Skin of body (tissue), 1 donor: ENCODE results near the gene BSDC1. TPM values are rescaled to one million over a fixed set of nuclear protein-coding genes. Genes with fewer than 3 reads are reported as not detected.

Experiments
- total RNA-seq: library from RNA; depleted of rRNA; stranded (reverse); fragments of >200 nt; gene quantifications from one replicate; pipeline ENCODE4 v1.2.3, GENCODE V29; 2014

Gene BSDC1
- total RNA-seq, 1 donor from 2014 or later, result 49.8 TPM

Other genes starting within 250 kb of the BSDC1 start
- gene TXLNA, start 214.8 kb downstream of the BSDC1 start, total RNA-seq, result 35.9 TPM
- 12.5 TPM for gene CCDC28B, start 193.8 kb downstream of the BSDC1 start, total RNA-seq
- gene IQCC, start 188.8 kb downstream of the BSDC1 start, total RNA-seq, result 3.5 TPM
- not detected for gene DCDC2B, start 185.4 kb downstream of the BSDC1 start, total RNA-seq
- gene TMEM234, start 172.1 kb downstream of the BSDC1 start, total RNA-seq, result 11.5 TPM
- gene EIF3I, start 172.0 kb downstream of the BSDC1 start, total RNA-seq, result 102 TPM
- 1.3 TPM for gene FAM167B, start 147.2 kb downstream of the BSDC1 start, total RNA-seq
- gene LCK, start 143.2 kb downstream of the BSDC1 start, total RNA-seq, result 1.2 TPM
- 50.4 TPM for gene HDAC1, start 102.4 kb downstream of the BSDC1 start, total RNA-seq
- gene MARCKSL1, start 58.2 kb downstream of the BSDC1 start, total RNA-seq, result 39.8 TPM
- gene FAM229A, start 32.0 kb downstream of the BSDC1 start, total RNA-seq, result 1.2 TPM
- 0.89 TPM for gene TSSK3, start 31.9 kb downstream of the BSDC1 start, total RNA-seq
- 0.10 TPM for gene ZBTB8B, start 70.6 kb upstream of the BSDC1 start, total RNA-seq
- 10.9 TPM for gene ZBTB8A, start 145.0 kb upstream of the BSDC1 start, total RNA-seq